ENCODE data around the gene RMDN2. TPM values are rescaled to one million over a fixed set of nuclear protein-coding genes. Genes with fewer than 3 reads are reported as not detected.

RMDN2 gene
- total RNA-seq, 1 experiment from 2014 or later, result 4.4 TPM

GRCh38 chr2:37919631-37920032 is 5.5 kb upstream of the RMDN2 start:
- no TSS peak for BruUV-seq (replicated peaks)
- TF ChIP-seq TCF7L2 (IDR thresholded peaks at IDR 0.05; ENCODE audit: low read depth, low read length) (no peak), REST (IDR thresholded peaks at IDR 0.05; ENCODE audit: insufficient read depth in 1 of 2, low read depth in 2 of 2, low read length in 1 of 2) (no peak), SIN3A (IDR thresholded peaks at IDR 0.05; ENCODE audit: borderline replicate concordance, insufficient read depth, low read depth, low read length) (no peak), CTCF (IDR thresholded peaks at IDR 0.05) (no peak), POLR2AphosphoS5 (IDR thresholded peaks at IDR 0.05; ENCODE audit: low read depth, low read length) (no peak)
- no peak overlapping the region for H3K27ac ChIP-seq (ENCODE audit: low read length)
- no peaks in the 10 kb centered on the region; the same call in 1 of the 2 replicates for H3K36me3 ChIP-seq (ENCODE audit: control insufficient read depth, insufficient read depth, low read length)
- DNase-seq (ENCODE audit: low read depth, low spot score) (no peak), ATAC-seq (no peak)
- intact Hi-C loops (cut with micrococcal nuclease; ENCODE audit: unreplicated experiment) (no loop called here), in situ Hi-C loops (cut with HindIII; ENCODE audit: low pct_unique_long_range_greater_than_20kb, low sequenced_read_pairs) (no loop called here)
- CTCF ChIA-PET, result no interaction called here
- H3K9me3 ChIP-seq (ENCODE audit: control insufficient read depth, insufficient read depth, low read depth, low read length), result no peaks in the 10 kb centered on the region
- H3K4me3 ChIP-seq (ENCODE audit: low read depth in 2 of 2, low read length in 2 of 2), result no peak overlapping the region
- no peaks in the 10 kb centered on the region for H3K4me1 ChIP-seq (ENCODE audit: control insufficient read depth, insufficient read depth, low read length)
- POLR2A ChIA-PET, result no interaction called here
- H3K27me3 ChIP-seq (ENCODE audit: control insufficient read depth, insufficient read depth, low read length), result peaks cover 27% of the 10 kb centered on the region

- no peak for ATAC-seq
- CTCF ChIA-PET, result no interaction called here
Measured at GRCh38 chr2:37920570-37920969, 4.5 kb upstream of the RMDN2 start.

More at GRCh38 chr2:37920570-37920969, 4.5 kb upstream of the RMDN2 start:
- TF ChIP-seq REST (IDR thresholded peaks at IDR 0.05; ENCODE audit: insufficient read depth in 1 of 2, low read depth in 2 of 2, low read length in 1 of 2) (no peak), TCF7L2 (IDR thresholded peaks at IDR 0.05; ENCODE audit: low read depth, low read length) (no peak), CTCF (IDR thresholded peaks at IDR 0.05) (no peak), POLR2AphosphoS5 (IDR thresholded peaks at IDR 0.05; ENCODE audit: low read depth, low read length) (no peak), SIN3A (IDR thresholded peaks at IDR 0.05; ENCODE audit: borderline replicate concordance, insufficient read depth, low read depth, low read length) (no peak)
- Histone ChIP-seq H3K9me3 (ENCODE audit: control insufficient read depth, insufficient read depth, low read depth, low read length) (no peaks in the 10 kb centered on the region), H3K36me3 (ENCODE audit: control insufficient read depth, insufficient read depth, low read length) (peaks cover 3% of the 10 kb centered on the region; the same call in 1 of the 2 replicates), H3K27me3 (ENCODE audit: control insufficient read depth, insufficient read depth, low read length) (peaks cover 27% of the 10 kb centered on the region), H3K27ac (ENCODE audit: low read length) (no peak overlapping the region), H3K4me1 (ENCODE audit: control insufficient read depth, insufficient read depth, low read length) (no peaks in the 10 kb centered on the region), H3K4me3 (ENCODE audit: low read depth in 2 of 2, low read length in 2 of 2) (no peak overlapping the region)
- no peak for DNase-seq (ENCODE audit: low read depth, low spot score)
- in situ Hi-C loops (cut with HindIII; ENCODE audit: low pct_unique_long_range_greater_than_20kb, low sequenced_read_pairs) (no loop called here), intact Hi-C loops (cut with micrococcal nuclease; ENCODE audit: unreplicated experiment) (no loop called here)
- no TSS peak for BruUV-seq (replicated peaks)
- POLR2A ChIA-PET, result no interaction called here
